ENCODE data around the gene GPR149.

DNA sequence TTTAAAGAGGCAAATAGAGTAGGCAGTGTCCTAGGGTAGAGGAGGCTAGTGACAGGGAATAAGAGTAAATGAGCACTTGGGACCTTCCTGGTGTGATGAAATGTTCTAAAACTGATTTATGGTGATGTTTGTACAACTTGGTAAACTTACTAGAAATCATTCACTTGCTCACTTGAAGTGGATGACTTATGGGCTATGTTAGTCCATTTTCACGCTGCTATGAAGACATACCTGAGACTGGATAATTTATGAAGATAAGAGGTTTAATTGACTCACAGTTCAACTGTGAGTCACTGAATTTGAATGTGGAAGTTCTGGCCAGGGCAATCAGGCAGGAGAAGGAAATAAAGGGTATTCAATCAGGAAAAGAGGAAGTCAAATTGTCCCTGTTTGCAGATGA is 74.0 kb downstream of the GPR149 start:
- no peak for TF ChIP-seq HDAC2 (IDR thresholded peaks at IDR 0.05)
- TF ChIP-seq, protein P1, sequence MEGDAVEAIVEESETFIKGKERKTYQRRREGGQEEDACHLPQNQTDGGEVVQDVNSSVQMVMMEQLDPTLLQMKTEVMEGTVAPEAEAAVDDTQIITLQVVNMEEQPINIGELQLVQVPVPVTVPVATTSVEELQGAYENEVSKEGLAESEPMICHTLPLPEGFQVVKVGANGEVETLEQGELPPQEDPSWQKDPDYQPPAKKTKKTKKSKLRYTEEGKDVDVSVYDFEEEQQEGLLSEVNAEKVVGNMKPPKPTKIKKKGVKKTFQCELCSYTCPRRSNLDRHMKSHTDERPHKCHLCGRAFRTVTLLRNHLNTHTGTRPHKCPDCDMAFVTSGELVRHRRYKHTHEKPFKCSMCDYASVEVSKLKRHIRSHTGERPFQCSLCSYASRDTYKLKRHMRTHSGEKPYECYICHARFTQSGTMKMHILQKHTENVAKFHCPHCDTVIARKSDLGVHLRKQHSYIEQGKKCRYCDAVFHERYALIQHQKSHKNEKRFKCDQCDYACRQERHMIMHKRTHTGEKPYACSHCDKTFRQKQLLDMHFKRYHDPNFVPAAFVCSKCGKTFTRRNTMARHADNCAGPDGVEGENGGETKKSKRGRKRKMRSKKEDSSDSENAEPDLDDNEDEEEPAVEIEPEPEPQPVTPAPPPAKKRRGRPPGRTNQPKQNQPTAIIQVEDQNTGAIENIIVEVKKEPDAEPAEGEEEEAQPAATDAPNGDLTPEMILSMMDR (IDR thresholded peaks at IDR 0.05 in 2 of 3, conservative IDR thresholded peaks at IDR 0.05 in 1 of 3; ENCODE audit: control insufficient read depth in 2 of 3, extremely low read depth in 1 of 3, insufficient read depth in 1 of 3, low read depth in 3 of 3, low read length in 3 of 3) = no peak
- TF ChIP-seq, protein P2, sequence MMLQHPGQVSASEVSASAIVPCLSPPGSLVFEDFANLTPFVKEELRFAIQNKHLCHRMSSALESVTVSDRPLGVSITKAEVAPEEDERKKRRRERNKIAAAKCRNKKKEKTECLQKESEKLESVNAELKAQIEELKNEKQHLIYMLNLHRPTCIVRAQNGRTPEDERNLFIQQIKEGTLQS (IDR thresholded peaks at IDR 0.05; ENCODE audit: borderline replicate concordance, extremely low read depth, low read depth, low read length) = no peak
- TF ChIP-seq, protein P3, sequence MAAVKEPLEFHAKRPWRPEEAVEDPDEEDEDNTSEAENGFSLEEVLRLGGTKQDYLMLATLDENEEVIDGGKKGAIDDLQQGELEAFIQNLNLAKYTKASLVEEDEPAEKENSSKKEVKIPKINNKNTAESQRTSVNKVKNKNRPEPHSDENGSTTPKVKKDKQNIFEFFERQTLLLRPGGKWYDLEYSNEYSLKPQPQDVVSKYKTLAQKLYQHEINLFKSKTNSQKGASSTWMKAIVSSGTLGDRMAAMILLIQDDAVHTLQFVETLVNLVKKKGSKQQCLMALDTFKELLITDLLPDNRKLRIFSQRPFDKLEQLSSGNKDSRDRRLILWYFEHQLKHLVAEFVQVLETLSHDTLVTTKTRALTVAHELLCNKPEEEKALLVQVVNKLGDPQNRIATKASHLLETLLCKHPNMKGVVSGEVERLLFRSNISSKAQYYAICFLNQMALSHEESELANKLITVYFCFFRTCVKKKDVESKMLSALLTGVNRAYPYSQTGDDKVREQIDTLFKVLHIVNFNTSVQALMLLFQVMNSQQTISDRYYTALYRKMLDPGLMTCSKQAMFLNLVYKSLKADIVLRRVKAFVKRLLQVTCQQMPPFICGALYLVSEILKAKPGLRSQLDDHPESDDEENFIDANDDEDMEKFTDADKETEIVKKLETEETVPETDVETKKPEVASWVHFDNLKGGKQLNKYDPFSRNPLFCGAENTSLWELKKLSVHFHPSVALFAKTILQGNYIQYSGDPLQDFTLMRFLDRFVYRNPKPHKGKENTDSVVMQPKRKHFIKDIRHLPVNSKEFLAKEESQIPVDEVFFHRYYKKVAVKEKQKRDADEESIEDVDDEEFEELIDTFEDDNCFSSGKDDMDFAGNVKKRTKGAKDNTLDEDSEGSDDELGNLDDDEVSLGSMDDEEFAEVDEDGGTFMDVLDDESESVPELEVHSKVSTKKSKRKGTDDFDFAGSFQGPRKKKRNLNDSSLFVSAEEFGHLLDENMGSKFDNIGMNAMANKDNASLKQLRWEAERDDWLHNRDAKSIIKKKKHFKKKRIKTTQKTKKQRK (IDR thresholded peaks at IDR 0.05; ENCODE audit: low read depth, low read length) = no peak
- TF ChIP-seq, protein P4, sequence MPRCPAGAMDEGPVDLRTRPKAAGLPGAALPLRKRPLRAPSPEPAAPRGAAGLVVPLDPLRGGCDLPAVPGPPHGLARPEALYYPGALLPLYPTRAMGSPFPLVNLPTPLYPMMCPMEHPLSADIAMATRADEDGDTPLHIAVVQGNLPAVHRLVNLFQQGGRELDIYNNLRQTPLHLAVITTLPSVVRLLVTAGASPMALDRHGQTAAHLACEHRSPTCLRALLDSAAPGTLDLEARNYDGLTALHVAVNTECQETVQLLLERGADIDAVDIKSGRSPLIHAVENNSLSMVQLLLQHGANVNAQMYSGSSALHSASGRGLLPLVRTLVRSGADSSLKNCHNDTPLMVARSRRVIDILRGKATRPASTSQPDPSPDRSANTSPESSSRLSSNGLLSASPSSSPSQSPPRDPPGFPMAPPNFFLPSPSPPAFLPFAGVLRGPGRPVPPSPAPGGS (IDR thresholded peaks at IDR 0.05; ENCODE audit: borderline replicate concordance, insufficient read depth, low read depth, low read length, poor library complexity, severe bottlenecking) = no peak
- no peak for TF ChIP-seq PAX8 (IDR thresholded peaks at IDR 0.05)
- no peak for TF ChIP-seq EP300 (IDR thresholded peaks at IDR 0.05; ENCODE audit: borderline replicate concordance in 1 of 2, control insufficient read depth in 1 of 2, low read depth in 2 of 2, low read length in 2 of 2)
